GM23338 (cell line): ENCODE measurements around the gene OR4X2. TPM values are rescaled to one million over a fixed set of nuclear protein-coding genes. Genes with fewer than 3 reads are reported as not detected.

Experiments
- ATAC-seq: fragments of 200-7000 bp; cut with Tn5 transposase; 3 replicates; pipeline ENCODE4 v1.9.1; 2020
- DNase-seq: peaks from one replicate; pipeline ENCODE4 v3.0.0-alpha.2; 2015; ENCODE audit warnings: low spot score
- H2AFZ ChIP-seq: fragments of 200-600 bp; sonication (generic); 2 replicates; pipeline ENCODE4 v1.8.0; 2016; ENCODE audit warnings: antibody characterized with exemption, mild to moderate bottlenecking, moderate library complexity
- H3F3A ChIP-seq: fragments of 200-600 bp; sonication (generic); replicated peaks from 2 replicates; pipeline ENCODE4 v1.8.0; 2017; ENCODE audit warnings: antibody characterized with exemption, mixed run types, low read depth
- H3K27ac ChIP-seq: fragments of 200-600 bp; sonication (generic); 2 replicates; pipeline ENCODE4 v1.6.1; 2016; ENCODE audit warnings: low read depth
- H3K27me3 ChIP-seq: fragments of 200-600 bp; sonication (generic); 2 replicates; pipeline ENCODE4 v1.8.0; 2016; ENCODE audit warnings: mild to moderate bottlenecking, mixed run types, moderate library complexity; ENCODE audit not compliant: insufficient read depth
- H3K36me3 ChIP-seq: fragments of 200-600 bp; sonication (generic); 2 replicates; pipeline ENCODE4 v1.8.0; 2016; ENCODE audit warnings: mild to moderate bottlenecking; ENCODE audit not compliant: insufficient read depth
- H3K4me1 ChIP-seq: fragments of 200-600 bp; sonication (generic); 2 replicates; pipeline ENCODE4 v1.8.0; 2016; ENCODE audit warnings: mild to moderate bottlenecking, moderate library complexity; ENCODE audit not compliant: insufficient read depth
- H3K4me2 ChIP-seq: fragments of 200-600 bp; sonication (generic); 2 replicates; pipeline ENCODE4 v1.7.1; 2017; ENCODE audit warnings: mixed run types
- H3K4me3 ChIP-seq: fragments of 200-600 bp; sonication (generic); 2 replicates; pipeline ENCODE4 v1.6.1; 2016; ENCODE audit warnings: mixed run types
- H3K79me2 ChIP-seq: fragments of 200-600 bp; sonication (generic); replicated peaks from 2 replicates; pipeline ENCODE4 v1.8.0; 2017; ENCODE audit warnings: mild to moderate bottlenecking; ENCODE audit not compliant: insufficient read depth
- H3K9me2 ChIP-seq: fragments of 200-600 bp; sonication (generic); 2 replicates; pipeline ENCODE4 v1.8.0; 2017; ENCODE audit not compliant: insufficient read depth
- H4K20me1 ChIP-seq: fragments of 200-600 bp; sonication (generic); replicated peaks from 2 replicates; pipeline ENCODE4 v1.8.0; 2017; ENCODE audit warnings: mild to moderate bottlenecking; ENCODE audit not compliant: insufficient read depth
- H3K27ac Mint-ChIP-seq: 2 replicates; pipeline ENCODE4 v1.8.0; 2020; ENCODE audit warnings: inconsistent platforms, mild to moderate bottlenecking, moderate library complexity, mixed read lengths
- H3K27me3 Mint-ChIP-seq: 3 replicates; pipeline ENCODE4 v1.8.0; 2022; ENCODE audit warnings: low read depth, mild to moderate bottlenecking, moderate library complexity, mixed read lengths, inconsistent platforms; ENCODE audit not compliant: insufficient read depth, poor library complexity
- H3K36me3 Mint-ChIP-seq: 3 replicates; pipeline ENCODE4 v1.8.0; 2021; ENCODE audit warnings: low read depth, mild to moderate bottlenecking, inconsistent platforms, moderate library complexity, mixed read lengths
- H3K4me1 Mint-ChIP-seq: 3 replicates; pipeline ENCODE4 v1.8.0; 2020; ENCODE audit warnings: mild to moderate bottlenecking, inconsistent platforms, mixed read lengths
- H3K4me3 Mint-ChIP-seq: 3 replicates; pipeline ENCODE4 v1.8.0; 2021; ENCODE audit warnings: moderate library complexity, mild to moderate bottlenecking, inconsistent platforms, mixed read lengths
- H3K9me3 Mint-ChIP-seq: 3 replicates; pipeline ENCODE4 v1.8.0; 2020; ENCODE audit warnings: moderate library complexity, mild to moderate bottlenecking, inconsistent platforms, mixed read lengths
- CREB1 ChIP-seq: fragments of 250-450 bp; sonication (Bioruptor Pico); IDR thresholded peaks from 2 replicates; pipeline ENCODE4 v1.5.0; 2020; ENCODE audit warnings: low read depth, mild to moderate bottlenecking, moderate library complexity
- CTCF ChIP-seq, 2 experiments: fragments of 200-600 bp in 1 of 2; sonication (generic) in 1 of 2; conservative IDR thresholded peaks; 2 replicates each; pipeline versions ENCODE4 v1.5.1 to v1.6.1; 2016 to 2017; ENCODE audit warnings: antibody characterized with exemption in 2 of 2, low read depth in 2 of 2, mild to moderate bottlenecking in 2 of 2, moderate library complexity in 1 of 2
- ETS1 ChIP-seq: IDR thresholded peaks from 2 replicates; pipeline ENCODE4 v1.6.1; 2016; ENCODE audit warnings: antibody characterized with exemption
- JUNB ChIP-seq: IDR thresholded peaks from one replicate; pipeline ENCODE4 v1.6.1; 2016; ENCODE audit warnings: antibody characterized with exemption; ENCODE audit not compliant: unreplicated experiment
- ZNF462 ChIP-seq: fragments of 250-450 bp; sonication (Bioruptor Pico); IDR thresholded peaks from 2 replicates; pipeline ENCODE4 v1.5.0; 2020; ENCODE audit warnings: mild to moderate bottlenecking, moderate library complexity
- polyA plus RNA-seq: library from polyadenylated mRNA; unstranded; fragments of >200 nt; fragmentation: Nextera tagmentation; extraction: Ambion mirVana; gene quantifications from 2 replicates; pipeline ENCODE4 v1.2.1, GENCODE V29; 2016
- total RNA-seq: library from RNA; depleted of rRNA; stranded (reverse); fragments of >200 nt; shearing (Covaris generic); gene quantifications from 2 replicates; pipeline ENCODE4 v1.2.3, GENCODE V29; 2014
- TF ChIP-seq, protein P1 (sequence below): IDR thresholded peaks from one replicate; pipeline ENCODE4 v1.6.1; 2018; ENCODE audit warnings: antibody characterized with exemption; ENCODE audit not compliant: unreplicated experiment

OR4X2 gene
- total and polyA plus RNA-seq, 2 experiments from 2014 or later: not detected

DNA sequence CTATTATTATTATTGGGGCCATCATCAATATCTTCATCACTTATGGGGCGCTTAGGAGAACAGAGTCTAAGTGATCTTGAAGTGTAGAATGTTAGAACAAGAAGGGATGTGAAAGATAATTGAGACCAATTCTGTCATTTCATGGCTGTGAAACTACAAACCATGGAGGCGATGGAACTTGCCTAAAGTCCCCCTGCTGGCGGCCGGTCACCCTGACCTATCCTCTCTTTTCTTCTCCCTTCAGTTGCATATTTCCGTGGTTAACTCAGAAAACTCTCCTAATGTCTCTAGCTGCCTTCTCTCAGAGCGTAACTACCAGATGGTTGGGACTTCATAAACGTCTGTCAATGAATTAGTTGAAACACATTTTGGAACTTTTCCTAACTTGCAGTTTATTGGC, 34.9 kb upstream of the OR4X2 start:
- Mint-ChIP-seq H3K27ac (no peak overlapping the region), H3K4me3 (no peak overlapping the region), H3K36me3 (peaks cover 17% of the 10 kb centered on the region), H3K9me3 (peaks cover 90% of the 10 kb centered on the region), H3K4me1 (no peaks in the 10 kb centered on the region), H3K27me3 (no peaks in the 10 kb centered on the region)
- peak; percentile 1 for DNase-seq
- Histone ChIP-seq H3K4me1 (no peaks in the 10 kb centered on the region), H3K4me2 (no peak overlapping the region), H3K9me2 (no peaks in the 10 kb centered on the region), H3K79me2 (no peaks in the 10 kb centered on the region), H4K20me1 (no peaks in the 10 kb centered on the region), H3K27me3 (no peaks in the 10 kb centered on the region), H2AFZ (no peak overlapping the region), H3K36me3 (peaks cover 7% of the 10 kb centered on the region; the same call in 1 of the 2 replicates), H3K4me3 (no peak overlapping the region), H3K27ac (no peak overlapping the region), H3F3A (no peaks in the 10 kb centered on the region)
- TF ChIP-seq CTCF (conservative IDR thresholded peaks at IDR 0.05; ENCODE audit: low read depth in 2 of 2) (peak in 1 of 2 experiments; percentile 26; a peak in 1 of 4 replicates), ZNF462 (CRISPR knock-in tag) (no peak)
- ATAC-seq: no peak

DNA sequence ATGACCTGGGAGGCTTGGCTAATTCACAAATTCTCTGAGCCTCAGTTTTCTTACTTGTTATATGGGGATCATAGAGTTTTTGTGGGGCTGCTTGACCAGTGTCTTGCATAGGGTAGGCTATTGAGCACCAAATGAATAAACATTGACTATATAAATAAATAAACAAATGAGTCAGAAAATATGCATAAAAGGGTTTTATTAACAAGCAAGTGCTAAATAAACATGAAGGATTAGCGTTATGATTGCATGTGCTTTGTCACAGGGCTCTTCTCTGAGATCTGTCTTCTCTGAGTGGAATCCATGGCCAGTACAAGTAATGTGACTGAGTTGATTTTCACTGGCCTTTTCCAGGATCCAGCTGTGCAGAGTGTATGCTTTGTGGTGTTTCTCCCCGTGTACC, 28.4 kb upstream of the OR4X2 start, which contains the start of gene OR4B1:
Gene OR4B1, plus strand, starts transcription at position 301 of the 400 bp plus-strand sequence. Its CDS starts 0 bp downstream, at position 301.
- no peaks in the 10 kb centered on the region for H3K9me2 ChIP-seq
- Mint-ChIP-seq H3K27ac (no peak within 1 kb of the TSS), H3K9me3 (peaks cover 98% of the 10 kb centered on the region), H3K36me3 (peaks cover 8% of the 10 kb centered on the region; the same call in 2 of the 3 replicates), H3K27me3 (no peaks in the 10 kb centered on the region), H3K4me3 (no peak within 1 kb of the TSS), H3K4me1 (no peaks in the 10 kb centered on the region)
- ATAC-seq: no peak
- H4K20me1 ChIP-seq: no peaks in the 10 kb centered on the region
- H2AFZ ChIP-seq: no peak within 1 kb of the TSS
- no peak within 1 kb of the TSS for H3K4me2 ChIP-seq
- no peaks in the 10 kb centered on the region for H3K4me1 ChIP-seq
- H3K4me3 ChIP-seq: no peak within 1 kb of the TSS
- H3F3A ChIP-seq: no peaks in the 10 kb centered on the region
- no peaks in the 10 kb centered on the region for H3K79me2 ChIP-seq
- no peak within 1 kb of the TSS for H3K27ac ChIP-seq
- peaks cover 7% of the 10 kb centered on the region; the same call in 1 of the 2 replicates for H3K36me3 ChIP-seq
- no peaks in the 10 kb centered on the region for H3K27me3 ChIP-seq
- no peak for DNase-seq
- TF ChIP-seq CTCF (conservative IDR thresholded peaks at IDR 0.05; ENCODE audit: low read depth in 2 of 2) (no peak), JUNB (no peak), ETS1 (no peak), CREB1 (CRISPR knock-in tag) (no peak)
- TF ChIP-seq, protein P1, sequence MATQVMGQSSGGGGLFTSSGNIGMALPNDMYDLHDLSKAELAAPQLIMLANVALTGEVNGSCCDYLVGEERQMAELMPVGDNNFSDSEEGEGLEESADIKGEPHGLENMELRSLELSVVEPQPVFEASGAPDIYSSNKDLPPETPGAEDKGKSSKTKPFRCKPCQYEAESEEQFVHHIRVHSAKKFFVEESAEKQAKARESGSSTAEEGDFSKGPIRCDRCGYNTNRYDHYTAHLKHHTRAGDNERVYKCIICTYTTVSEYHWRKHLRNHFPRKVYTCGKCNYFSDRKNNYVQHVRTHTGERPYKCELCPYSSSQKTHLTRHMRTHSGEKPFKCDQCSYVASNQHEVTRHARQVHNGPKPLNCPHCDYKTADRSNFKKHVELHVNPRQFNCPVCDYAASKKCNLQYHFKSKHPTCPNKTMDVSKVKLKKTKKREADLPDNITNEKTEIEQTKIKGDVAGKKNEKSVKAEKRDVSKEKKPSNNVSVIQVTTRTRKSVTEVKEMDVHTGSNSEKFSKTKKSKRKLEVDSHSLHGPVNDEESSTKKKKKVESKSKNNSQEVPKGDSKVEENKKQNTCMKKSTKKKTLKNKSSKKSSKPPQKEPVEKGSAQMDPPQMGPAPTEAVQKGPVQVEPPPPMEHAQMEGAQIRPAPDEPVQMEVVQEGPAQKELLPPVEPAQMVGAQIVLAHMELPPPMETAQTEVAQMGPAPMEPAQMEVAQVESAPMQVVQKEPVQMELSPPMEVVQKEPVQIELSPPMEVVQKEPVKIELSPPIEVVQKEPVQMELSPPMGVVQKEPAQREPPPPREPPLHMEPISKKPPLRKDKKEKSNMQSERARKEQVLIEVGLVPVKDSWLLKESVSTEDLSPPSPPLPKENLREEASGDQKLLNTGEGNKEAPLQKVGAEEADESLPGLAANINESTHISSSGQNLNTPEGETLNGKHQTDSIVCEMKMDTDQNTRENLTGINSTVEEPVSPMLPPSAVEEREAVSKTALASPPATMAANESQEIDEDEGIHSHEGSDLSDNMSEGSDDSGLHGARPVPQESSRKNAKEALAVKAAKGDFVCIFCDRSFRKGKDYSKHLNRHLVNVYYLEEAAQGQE: no peak
